Testis (tissue), 2 donors: ENCODE results near the gene FRG2B.

Experiments used
- POLR2A ChIP-seq: fragments of 450-650 bp; IDR thresholded peaks from one replicate; pipeline ENCODE4 v1.6.1; 2017; ENCODE audit warnings: antibody characterized with exemption, mild to moderate bottlenecking, moderate library complexity
- TF ChIP-seq, protein P1 (sequence below), 3 experiments: fragments of 450-650 bp in 2 of 3; fragments of 200-600 bp in 1 of 3; sonication (generic) in 1 of 3; IDR thresholded peaks; one replicate each; pipeline ENCODE4 v1.5.1; 2016 to 2019; ENCODE audit warnings: antibody characterized with exemption in 3 of 3, mild to moderate bottlenecking in 2 of 3, moderate library complexity in 1 of 3

DNA sequence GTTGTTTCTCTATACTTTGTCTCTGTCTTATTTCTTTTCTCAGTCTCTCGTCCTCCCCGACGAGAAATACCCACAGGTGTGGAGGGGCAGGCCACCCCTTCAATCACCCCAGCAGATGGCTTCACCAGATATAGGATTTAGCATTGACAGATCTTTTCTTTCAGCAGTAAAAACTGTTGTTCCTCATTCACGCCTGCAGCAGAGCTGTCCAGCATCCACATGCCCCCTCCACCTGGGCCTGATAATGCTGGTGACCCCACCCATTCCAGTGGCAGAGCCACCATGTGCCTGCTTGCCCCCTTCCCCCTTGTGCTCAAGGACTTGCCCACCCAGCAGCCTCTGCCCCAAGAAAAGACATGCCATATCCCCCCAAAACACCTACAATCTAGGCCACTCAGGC lies 15.5 kb downstream of the FRG2B start:
- TF ChIP-seq, protein P1, sequence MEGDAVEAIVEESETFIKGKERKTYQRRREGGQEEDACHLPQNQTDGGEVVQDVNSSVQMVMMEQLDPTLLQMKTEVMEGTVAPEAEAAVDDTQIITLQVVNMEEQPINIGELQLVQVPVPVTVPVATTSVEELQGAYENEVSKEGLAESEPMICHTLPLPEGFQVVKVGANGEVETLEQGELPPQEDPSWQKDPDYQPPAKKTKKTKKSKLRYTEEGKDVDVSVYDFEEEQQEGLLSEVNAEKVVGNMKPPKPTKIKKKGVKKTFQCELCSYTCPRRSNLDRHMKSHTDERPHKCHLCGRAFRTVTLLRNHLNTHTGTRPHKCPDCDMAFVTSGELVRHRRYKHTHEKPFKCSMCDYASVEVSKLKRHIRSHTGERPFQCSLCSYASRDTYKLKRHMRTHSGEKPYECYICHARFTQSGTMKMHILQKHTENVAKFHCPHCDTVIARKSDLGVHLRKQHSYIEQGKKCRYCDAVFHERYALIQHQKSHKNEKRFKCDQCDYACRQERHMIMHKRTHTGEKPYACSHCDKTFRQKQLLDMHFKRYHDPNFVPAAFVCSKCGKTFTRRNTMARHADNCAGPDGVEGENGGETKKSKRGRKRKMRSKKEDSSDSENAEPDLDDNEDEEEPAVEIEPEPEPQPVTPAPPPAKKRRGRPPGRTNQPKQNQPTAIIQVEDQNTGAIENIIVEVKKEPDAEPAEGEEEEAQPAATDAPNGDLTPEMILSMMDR (IDR thresholded peaks at IDR 0.05): no peak
- TF ChIP-seq POLR2A: no peak
